SK-N-SH (cell line): ENCODE results near the gene SEMA3C.

ENCODE experiments used
- EP300 ChIP-seq, 2 experiments: IDR thresholded peaks; 2 replicates each; pipeline versions ENCODE4 v1.4.0 to v1.6.1; 2012; ENCODE audit warnings: borderline replicate concordance in 1 of 2, low read depth in 1 of 2, low read length in 1 of 2
- FOXJ3 ChIP-seq: sonication (generic); formaldehyde crosslinking; IDR thresholded peaks from 2 replicates; pipeline ENCODE4 v1.5.1; 2020; ENCODE audit warnings: mild to moderate bottlenecking, missing genetic modification reagents
- MEF2A ChIP-seq: IDR thresholded peaks from 2 replicates; pipeline ENCODE4 v1.4.0; 2012; ENCODE audit warnings: low read depth, borderline replicate concordance
- NRF1 ChIP-seq: IDR thresholded peaks from 2 replicates; pipeline ENCODE4 v1.6.1; 2012; ENCODE audit warnings: low read depth, mild to moderate bottlenecking, low read length
- POLR2AphosphoS5 ChIP-seq: IDR thresholded peaks from 2 replicates; pipeline ENCODE4 v1.6.1; 2012; ENCODE audit warnings: low read depth, low read length
- SMC3 ChIP-seq: IDR thresholded peaks from 2 replicates; pipeline ENCODE4 v1.6.1; 2012; ENCODE audit warnings: low read depth, low read length, improper control_type of control experiment
- TF ChIP-seq, protein P1 (sequence below): fragments of 200-600 bp; sonication (generic); IDR thresholded peaks from 2 replicates; pipeline ENCODE4 v1.6.1; 2017; ENCODE audit warnings: antibody characterized with exemption, mild to moderate bottlenecking, moderate library complexity
- TF ChIP-seq, protein P2 (sequence below): IDR thresholded peaks from 2 replicates; pipeline ENCODE4 v1.6.1; 2012; ENCODE audit warnings: mild to moderate bottlenecking, low read depth, low read length, moderate library complexity
- TF ChIP-seq, protein P3 (sequence below): fragments of 150-350 bp; IDR thresholded peaks from 2 replicates; pipeline ENCODE4 v1.6.1; 2017; ENCODE audit warnings: antibody characterized with exemption, low read length, low read depth, borderline replicate concordance

DNA sequence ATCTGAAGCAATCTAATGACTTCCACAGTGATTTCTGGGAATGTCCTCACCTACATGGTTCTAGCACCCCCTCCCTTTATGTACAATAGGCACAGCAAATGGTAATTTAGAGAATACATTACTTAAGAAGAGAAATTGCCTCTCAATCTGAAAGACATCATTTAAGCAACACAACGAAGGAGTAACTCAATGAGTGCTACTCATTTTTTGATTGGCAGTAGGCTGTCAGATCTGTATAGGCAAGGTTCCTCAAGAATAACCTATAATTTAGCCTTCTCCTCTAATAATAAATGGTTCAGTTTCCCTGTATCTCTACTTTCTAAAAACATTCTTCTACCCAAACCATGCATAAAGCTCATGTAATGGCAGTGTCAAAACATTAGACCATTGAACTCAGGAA, 30.6 kb upstream of the SEMA3C start:
- TF ChIP-seq, protein P1, sequence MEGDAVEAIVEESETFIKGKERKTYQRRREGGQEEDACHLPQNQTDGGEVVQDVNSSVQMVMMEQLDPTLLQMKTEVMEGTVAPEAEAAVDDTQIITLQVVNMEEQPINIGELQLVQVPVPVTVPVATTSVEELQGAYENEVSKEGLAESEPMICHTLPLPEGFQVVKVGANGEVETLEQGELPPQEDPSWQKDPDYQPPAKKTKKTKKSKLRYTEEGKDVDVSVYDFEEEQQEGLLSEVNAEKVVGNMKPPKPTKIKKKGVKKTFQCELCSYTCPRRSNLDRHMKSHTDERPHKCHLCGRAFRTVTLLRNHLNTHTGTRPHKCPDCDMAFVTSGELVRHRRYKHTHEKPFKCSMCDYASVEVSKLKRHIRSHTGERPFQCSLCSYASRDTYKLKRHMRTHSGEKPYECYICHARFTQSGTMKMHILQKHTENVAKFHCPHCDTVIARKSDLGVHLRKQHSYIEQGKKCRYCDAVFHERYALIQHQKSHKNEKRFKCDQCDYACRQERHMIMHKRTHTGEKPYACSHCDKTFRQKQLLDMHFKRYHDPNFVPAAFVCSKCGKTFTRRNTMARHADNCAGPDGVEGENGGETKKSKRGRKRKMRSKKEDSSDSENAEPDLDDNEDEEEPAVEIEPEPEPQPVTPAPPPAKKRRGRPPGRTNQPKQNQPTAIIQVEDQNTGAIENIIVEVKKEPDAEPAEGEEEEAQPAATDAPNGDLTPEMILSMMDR = no peak
- TF ChIP-seq NRF1 (no peak), POLR2AphosphoS5 (no peak), EP300 (IDR thresholded peaks at IDR 0.05; ENCODE audit: borderline replicate concordance in 1 of 2, low read depth in 1 of 2, low read length in 1 of 2) (no peak), MEF2A (no peak), SMC3 (no peak), FOXJ3 (no peak)
- TF ChIP-seq, protein P2, sequence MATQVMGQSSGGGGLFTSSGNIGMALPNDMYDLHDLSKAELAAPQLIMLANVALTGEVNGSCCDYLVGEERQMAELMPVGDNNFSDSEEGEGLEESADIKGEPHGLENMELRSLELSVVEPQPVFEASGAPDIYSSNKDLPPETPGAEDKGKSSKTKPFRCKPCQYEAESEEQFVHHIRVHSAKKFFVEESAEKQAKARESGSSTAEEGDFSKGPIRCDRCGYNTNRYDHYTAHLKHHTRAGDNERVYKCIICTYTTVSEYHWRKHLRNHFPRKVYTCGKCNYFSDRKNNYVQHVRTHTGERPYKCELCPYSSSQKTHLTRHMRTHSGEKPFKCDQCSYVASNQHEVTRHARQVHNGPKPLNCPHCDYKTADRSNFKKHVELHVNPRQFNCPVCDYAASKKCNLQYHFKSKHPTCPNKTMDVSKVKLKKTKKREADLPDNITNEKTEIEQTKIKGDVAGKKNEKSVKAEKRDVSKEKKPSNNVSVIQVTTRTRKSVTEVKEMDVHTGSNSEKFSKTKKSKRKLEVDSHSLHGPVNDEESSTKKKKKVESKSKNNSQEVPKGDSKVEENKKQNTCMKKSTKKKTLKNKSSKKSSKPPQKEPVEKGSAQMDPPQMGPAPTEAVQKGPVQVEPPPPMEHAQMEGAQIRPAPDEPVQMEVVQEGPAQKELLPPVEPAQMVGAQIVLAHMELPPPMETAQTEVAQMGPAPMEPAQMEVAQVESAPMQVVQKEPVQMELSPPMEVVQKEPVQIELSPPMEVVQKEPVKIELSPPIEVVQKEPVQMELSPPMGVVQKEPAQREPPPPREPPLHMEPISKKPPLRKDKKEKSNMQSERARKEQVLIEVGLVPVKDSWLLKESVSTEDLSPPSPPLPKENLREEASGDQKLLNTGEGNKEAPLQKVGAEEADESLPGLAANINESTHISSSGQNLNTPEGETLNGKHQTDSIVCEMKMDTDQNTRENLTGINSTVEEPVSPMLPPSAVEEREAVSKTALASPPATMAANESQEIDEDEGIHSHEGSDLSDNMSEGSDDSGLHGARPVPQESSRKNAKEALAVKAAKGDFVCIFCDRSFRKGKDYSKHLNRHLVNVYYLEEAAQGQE = no peak
- TF ChIP-seq, protein P3, sequence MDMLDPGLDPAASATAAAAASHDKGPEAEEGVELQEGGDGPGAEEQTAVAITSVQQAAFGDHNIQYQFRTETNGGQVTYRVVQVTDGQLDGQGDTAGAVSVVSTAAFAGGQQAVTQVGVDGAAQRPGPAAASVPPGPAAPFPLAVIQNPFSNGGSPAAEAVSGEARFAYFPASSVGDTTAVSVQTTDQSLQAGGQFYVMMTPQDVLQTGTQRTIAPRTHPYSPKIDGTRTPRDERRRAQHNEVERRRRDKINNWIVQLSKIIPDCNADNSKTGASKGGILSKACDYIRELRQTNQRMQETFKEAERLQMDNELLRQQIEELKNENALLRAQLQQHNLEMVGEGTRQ = no peak
